ENCODE results near the gene MIB2.

DNA sequence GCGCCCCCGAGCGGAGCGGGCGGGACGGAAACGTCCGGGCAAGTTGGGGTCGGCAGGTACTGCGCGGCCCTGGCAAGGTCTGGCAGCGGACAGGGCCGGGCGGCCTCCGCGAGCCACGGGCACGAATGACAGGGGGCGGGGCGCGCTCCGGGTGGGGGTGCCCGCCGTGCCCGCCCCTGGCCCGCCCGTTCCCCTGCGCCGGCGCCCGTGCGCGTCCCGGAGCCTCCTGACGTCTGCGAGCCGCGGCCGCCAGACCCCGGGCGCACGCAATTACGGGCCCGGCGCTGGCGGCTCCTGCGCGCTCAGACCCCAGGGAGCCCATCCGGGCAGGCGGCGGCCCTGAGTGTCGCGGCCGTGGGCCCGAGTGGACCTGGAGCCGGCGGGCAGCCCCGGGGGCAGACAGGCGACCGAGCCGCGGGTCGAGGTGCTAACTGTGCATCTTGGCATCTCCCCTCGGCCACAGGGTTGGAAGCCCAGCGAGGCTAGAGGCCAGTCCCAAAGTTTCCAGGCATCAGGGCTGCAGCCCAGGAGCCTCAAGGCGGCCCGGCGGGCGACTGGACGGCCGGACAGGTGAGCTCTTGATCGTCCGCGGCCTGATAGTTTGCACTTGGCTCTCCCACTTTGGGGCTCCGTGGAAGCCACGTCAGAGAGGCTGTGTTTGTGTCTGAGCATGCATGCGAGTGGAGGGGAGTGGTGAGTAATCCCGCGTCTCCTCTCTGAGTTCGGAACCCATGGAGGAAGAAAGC, 918 bp downstream of the MIB2 start:
- TF ChIP-seq POLR2A (IDR thresholded peaks at IDR 0.05; ENCODE audit: low read depth, low read length) (no peak), POLR2AphosphoS5 (IDR thresholded peaks at IDR 0.05; ENCODE audit: low read depth, low read length) (no peak), SPI1 (IDR thresholded peaks at IDR 0.05; ENCODE audit: low read depth, low read length) (no peak), TAF1 (IDR thresholded peaks at IDR 0.05; ENCODE audit: low read depth, low read length) (no peak), POU2F2 (IDR thresholded peaks at IDR 0.05; ENCODE audit: low read depth, low read length) (no peak)

All from GM12891 (cell line).